Upper lobe of left lung (tissue), 6 donors: ENCODE data around the gene ENO3. TPM values are rescaled to one million over a fixed set of nuclear protein-coding genes. Genes with fewer than 3 reads are reported as not detected.

ENCODE experiments used
- ATAC-seq, 2 donors: fragments of 200-7000 bp; cut with Tn5 transposase; one replicate each; pipeline ENCODE4 v1.9.1; 2022; ENCODE audit warnings: mild to moderate bottlenecking in 2 of 2, moderate library complexity in 2 of 2; ENCODE audit not compliant: low FRiP score in 2 of 2
- DNase-seq, 2 donors: peaks; one replicate each; pipeline ENCODE4 v3.0.0-alpha.2; 2019 to 2020
- H3K27ac ChIP-seq, 4 donors: fragments of 200-600 bp; sonication (generic); one replicate each; pipeline ENCODE4 v1.5.1; 2016 to 2019
- H3K27me3 ChIP-seq, 4 donors: fragments of 200-600 bp; sonication (generic); one replicate each; pipeline ENCODE4 v1.5.1; 2017 to 2019
- H3K36me3 ChIP-seq, 4 donors: fragments of 200-600 bp; sonication (generic); one replicate each; pipeline ENCODE4 v1.5.1; 2016 to 2019
- H3K4me1 ChIP-seq, 4 donors: fragments of 200-600 bp; sonication (generic); one replicate each; pipeline ENCODE4 v1.5.1; 2018 to 2019
- H3K4me3 ChIP-seq, 4 donors: fragments of 200-600 bp; sonication (generic); one replicate each; pipeline ENCODE4 v1.5.1; 2017 to 2019; ENCODE audit warnings: mild to moderate bottlenecking in 2 of 4, moderate library complexity in 1 of 4
- H3K9me3 ChIP-seq, 4 donors: fragments of 200-600 bp; sonication (generic); one replicate each; pipeline ENCODE4 v1.5.1; 2018 to 2019
- EP300 ChIP-seq, 4 donors: sonication (generic); formaldehyde crosslinking; IDR thresholded peaks; one replicate each; pipeline ENCODE4 v1.5.1; 2017; ENCODE audit warnings: antibody characterized with exemption in 4 of 4, control low read depth in 2 of 4
- POLR2A ChIP-seq, 4 donors: fragments of 450-650 bp; IDR thresholded peaks; one replicate each; pipeline ENCODE4 v1.5.1; 2016 to 2017; ENCODE audit warnings: antibody characterized with exemption in 4 of 4, mild to moderate bottlenecking in 2 of 4
- POLR2AphosphoS5 ChIP-seq, 2 donors: sonication (generic); formaldehyde crosslinking; IDR thresholded peaks; one replicate each; pipeline ENCODE4 v1.5.1; 2017; ENCODE audit warnings: antibody characterized with exemption in 2 of 2
- WGBS, 2 donors: methylation state at CpG; one replicate each; pipeline ENCODE4 v1.1.5; 2017 to 2018; 5-methylcytosine and 5-hydroxymethylcytosine counted together
- total RNA-seq, 6 donors: library from RNA; depleted of rRNA in 4 of 6; stranded (reverse); fragments of >200 nt in 4 of 6; gene quantifications; one replicate each; pipeline versions ENCODE4 v1.1.0 to v1.2.1, GENCODE V29; 2016 to 2021
- TF ChIP-seq, protein P1 (sequence below), 6 experiments: fragments of 450-650 bp in 4 of 6; fragments of 200-600 bp in 2 of 6; sonication (generic) in 2 of 6; IDR thresholded peaks; one replicate each; pipeline ENCODE4 v1.5.1; 2016 to 2019; ENCODE audit warnings: antibody characterized with exemption in 6 of 6
- donor health status: DM: no; HTN: no; CAD: no; lungs with moderate emphysema.
- donor health status: DM: no; HTN: yes; CAD: no; lungs with severe emphysema.

The ENO3 gene
- total RNA-seq, 6 donors from 2014 or later: 4.3 to 49.2 (median 10.6) TPM

DNA sequence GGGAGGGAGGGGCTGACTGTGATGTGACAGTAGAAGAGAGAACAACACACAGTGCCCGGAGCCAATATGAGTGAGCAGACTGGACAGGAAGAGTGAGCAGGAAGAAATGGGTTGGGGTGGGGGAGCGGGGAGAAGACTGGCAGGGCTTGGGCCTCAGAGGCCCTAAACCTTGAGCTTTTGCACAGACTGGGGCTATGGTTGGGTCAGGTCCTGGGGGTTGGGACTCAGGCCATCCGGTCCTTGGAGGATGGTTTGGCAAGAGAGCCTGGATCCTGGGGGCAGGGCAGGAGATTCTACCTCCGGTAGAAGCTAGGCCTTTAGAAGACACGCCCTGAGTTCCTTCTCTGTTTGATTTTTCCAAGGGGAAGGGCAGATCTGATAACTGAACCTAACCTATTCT lies 35.5 kb downstream of the ENO3 start:
- WGBS, 2 donors: 29 to 32% methylated on average over 5 of the region's 5 CpGs

GRCh38 chr17:4986951-4987766 lies 36.2 kb downstream of the ENO3 start, which contains the start of gene CAMTA2:
CAMTA2 (minus strand) TSS chr17:4987675; CDS start chr17:4986222, 1,453 bp downstream.
- H3K9me3 ChIP-seq: no peaks in the 10 kb centered on the region
- ATAC-seq: peak; percentile 93 to 97
- 0 to 1% methylated on average over 1 to 54 of the region's 78 CpGs for WGBS, 2 donors
- H3K4me1 ChIP-seq: peaks cover 22 to 29% (median 22%) of the 10 kb centered on the region in 4 donors
- peaks cover 0 to 34% (median 19%) of the 10 kb centered on the region in 4 donors for H3K36me3 ChIP-seq
- peak within 1 kb of the TSS; percentile 90 to 98 (median 96) for H3K4me3 ChIP-seq
- DNase-seq: peak; percentile 92 to 97
- no peaks in the 10 kb centered on the region for H3K27me3 ChIP-seq
- TF ChIP-seq EP300 (IDR thresholded peaks at IDR 0.05): no peak
- peak; percentile 76 to 91 for TF ChIP-seq POLR2AphosphoS5 (IDR thresholded peaks at IDR 0.05)
- peak in 3 of 4 donors; percentile 58 to 84 (median 84) for TF ChIP-seq POLR2A (IDR thresholded peaks at IDR 0.05)
- TF ChIP-seq, protein P1, sequence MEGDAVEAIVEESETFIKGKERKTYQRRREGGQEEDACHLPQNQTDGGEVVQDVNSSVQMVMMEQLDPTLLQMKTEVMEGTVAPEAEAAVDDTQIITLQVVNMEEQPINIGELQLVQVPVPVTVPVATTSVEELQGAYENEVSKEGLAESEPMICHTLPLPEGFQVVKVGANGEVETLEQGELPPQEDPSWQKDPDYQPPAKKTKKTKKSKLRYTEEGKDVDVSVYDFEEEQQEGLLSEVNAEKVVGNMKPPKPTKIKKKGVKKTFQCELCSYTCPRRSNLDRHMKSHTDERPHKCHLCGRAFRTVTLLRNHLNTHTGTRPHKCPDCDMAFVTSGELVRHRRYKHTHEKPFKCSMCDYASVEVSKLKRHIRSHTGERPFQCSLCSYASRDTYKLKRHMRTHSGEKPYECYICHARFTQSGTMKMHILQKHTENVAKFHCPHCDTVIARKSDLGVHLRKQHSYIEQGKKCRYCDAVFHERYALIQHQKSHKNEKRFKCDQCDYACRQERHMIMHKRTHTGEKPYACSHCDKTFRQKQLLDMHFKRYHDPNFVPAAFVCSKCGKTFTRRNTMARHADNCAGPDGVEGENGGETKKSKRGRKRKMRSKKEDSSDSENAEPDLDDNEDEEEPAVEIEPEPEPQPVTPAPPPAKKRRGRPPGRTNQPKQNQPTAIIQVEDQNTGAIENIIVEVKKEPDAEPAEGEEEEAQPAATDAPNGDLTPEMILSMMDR (IDR thresholded peaks at IDR 0.05): peak; percentile 73 to 97 (median 92)
- peak within 1 kb of the TSS; percentile 90 to 99 (median 95) for H3K27ac ChIP-seq

More for the DNA sequence above, 35.5 kb downstream of the ENO3 start:
- no peak for DNase-seq
- Histone ChIP-seq H3K27me3 (no peaks in the 10 kb centered on the region), H3K27ac (peak overlapping the region; percentile 90 to 99 (median 95)), H3K4me1 (peaks cover 22 to 29% (median 22%) of the 10 kb centered on the region in 4 donors), H3K4me3 (peak overlapping the region; percentile 90 to 98 (median 96)), H3K36me3 (peaks cover 0 to 41% (median 25%) of the 10 kb centered on the region in 4 donors), H3K9me3 (no peaks in the 10 kb centered on the region)
- TF ChIP-seq POLR2AphosphoS5 (IDR thresholded peaks at IDR 0.05): peak; percentile 37 to 42
- no peak for TF ChIP-seq POLR2A (IDR thresholded peaks at IDR 0.05)
- no peak for ATAC-seq

- TF ChIP-seq POLR2AphosphoS5 (IDR thresholded peaks at IDR 0.05) (no peak), POLR2A (IDR thresholded peaks at IDR 0.05) (peak in 1 of 4 donors; percentile 20), EP300 (IDR thresholded peaks at IDR 0.05) (no peak)
- TF ChIP-seq, protein P1 (IDR thresholded peaks at IDR 0.05): no peak
- peak overlapping the region; percentile 90 to 98 (median 96) for H3K4me3 ChIP-seq
- H3K27ac ChIP-seq: peak overlapping the region; percentile 90 to 99 (median 95)
- peaks cover 0 to 26% (median 11%) of the 10 kb centered on the region in 4 donors for H3K36me3 ChIP-seq
- WGBS, 2 donors: 1 to 4% methylated on average over 18 to 26 of the region's 30 CpGs
- H3K27me3 ChIP-seq: no peaks in the 10 kb centered on the region
- DNase-seq (no peak), ATAC-seq (peak in 1 of 2 donors; percentile 1)
- H3K4me1 ChIP-seq: peaks cover 22 to 29% (median 22%) of the 10 kb centered on the region in 4 donors
- no peaks in the 10 kb centered on the region for H3K9me3 ChIP-seq
Measured at GRCh38 chr17:4987767-4988567, 37.0 kb downstream of the ENO3 start.

GRCh38 chr17:4994081-4994595 lies 43.2 kb downstream of the ENO3 start:
- H3K9me3 ChIP-seq: no peaks in the 10 kb centered on the region
- H3K36me3 ChIP-seq: no peaks in the 10 kb centered on the region
- WGBS, 2 donors: 89 to 97% methylated on average over 6 of the region's 6 CpGs
- H3K4me1 ChIP-seq: peaks cover 13 to 15% (median 14%) of the 10 kb centered on the region in 4 donors
- ATAC-seq (no peak), DNase-seq (no peak)
- no peak overlapping the region for H3K27ac ChIP-seq
- TF ChIP-seq POLR2A (IDR thresholded peaks at IDR 0.05): no peak
- TF ChIP-seq POLR2AphosphoS5 (IDR thresholded peaks at IDR 0.05): no peak
- TF ChIP-seq, protein P1 (IDR thresholded peaks at IDR 0.05): no peak
- no peaks in the 10 kb centered on the region for H3K27me3 ChIP-seq
- H3K4me3 ChIP-seq: no peak overlapping the region
